Neutrophil (primary cell): ENCODE data around the gene CCDC167.

Source experiments
- H3K27ac ChIP-seq: fragments of 200-600 bp; sonication (generic); 2 replicates; pipeline ENCODE4 v1.5.1; 2016; ENCODE audit warnings: mild to moderate bottlenecking, moderate library complexity
- H3K27me3 ChIP-seq: fragments of 200-600 bp; sonication (generic); 2 replicates; pipeline ENCODE4 v1.6.0; 2016; ENCODE audit warnings: mild to moderate bottlenecking
- H3K36me3 ChIP-seq: fragments of 200-600 bp; sonication (generic); 2 replicates; pipeline ENCODE4 v1.5.1; 2017
- H3K4me1 ChIP-seq, 2 experiments: fragments of 200-600 bp in 1 of 2; sonication (generic) in 1 of 2; 1 replicate in 1 of 2; 2 replicates in 1 of 2; pipeline versions ENCODE4 v1.5.1 to v1.6.1; 2013 to 2016; ENCODE audit warnings: low read depth in 1 of 2, low read length in 1 of 2, mild to moderate bottlenecking in 1 of 2, moderate library complexity in 1 of 2; ENCODE audit not compliant: control insufficient read depth in 1 of 2, insufficient read depth in 1 of 2
- H3K4me3 ChIP-seq, 2 experiments: fragments of 200-600 bp in 1 of 2; sonication (generic) in 1 of 2; 1 replicate in 1 of 2; 2 replicates in 1 of 2; pipeline ENCODE4 v1.5.1; 2013 to 2016; ENCODE audit warnings: low read depth in 1 of 2, low read length in 1 of 2, mild to moderate bottlenecking in 1 of 2, moderate library complexity in 1 of 2
- H3K9me3 ChIP-seq: fragments of 200-600 bp; sonication (generic); 2 replicates; pipeline ENCODE4 v1.5.1; 2016
- CTCF ChIP-seq: fragments of 200-600 bp; sonication (generic); IDR thresholded peaks from 2 replicates; pipeline ENCODE4 v1.5.1; 2016; ENCODE audit warnings: antibody characterized with exemption

CCDC167 gene

GRCh38 chr6:37486121-37486839 is 13.4 kb downstream of the CCDC167 start:
- no peaks in the 10 kb centered on the region for H3K9me3 ChIP-seq
- H3K4me1 ChIP-seq, result no peaks in the 10 kb centered on the region
- H3K4me3 ChIP-seq, result no peak overlapping the region
- H3K27me3 ChIP-seq, result no peaks in the 10 kb centered on the region
- no peak overlapping the region for H3K27ac ChIP-seq
- peaks cover 37% of the 10 kb centered on the region for H3K36me3 ChIP-seq
- no peak for TF ChIP-seq CTCF

GRCh38 chr6:37485291-37485702 is 14.4 kb downstream of the CCDC167 start:
- H3K4me1 ChIP-seq, result no peaks in the 10 kb centered on the region
- no peak overlapping the region for H3K4me3 ChIP-seq
- no peak for TF ChIP-seq CTCF
- no peaks in the 10 kb centered on the region for H3K27me3 ChIP-seq
- H3K36me3 ChIP-seq, result peaks cover 47% of the 10 kb centered on the region
- no peak overlapping the region for H3K27ac ChIP-seq
- no peaks in the 10 kb centered on the region for H3K9me3 ChIP-seq

- peaks cover 52% of the 10 kb centered on the region for H3K36me3 ChIP-seq
- H3K27me3 ChIP-seq, result no peaks in the 10 kb centered on the region
- H3K27ac ChIP-seq, result no peak overlapping the region
- no peaks in the 10 kb centered on the region for H3K4me1 ChIP-seq
- H3K9me3 ChIP-seq, result no peaks in the 10 kb centered on the region
- no peak overlapping the region for H3K4me3 ChIP-seq
- TF ChIP-seq CTCF, result no peak
Measured at GRCh38 chr6:37484786-37485170, 14.9 kb downstream of the CCDC167 start.

GRCh38 chr6:37483917-37484785 is 15.5 kb downstream of the CCDC167 start:
- Histone ChIP-seq H3K27me3 (no peaks in the 10 kb centered on the region), H3K27ac (no peak overlapping the region), H3K4me3 (no peak overlapping the region), H3K36me3 (peaks cover 59% of the 10 kb centered on the region), H3K9me3 (no peaks in the 10 kb centered on the region), H3K4me1 (no peaks in the 10 kb centered on the region)
- TF ChIP-seq CTCF, result no peak

GRCh38 chr6:37483252-37483901 is 16.3 kb downstream of the CCDC167 start:
- no peaks in the 10 kb centered on the region for H3K27me3 ChIP-seq
- H3K27ac ChIP-seq, result no peak overlapping the region
- H3K4me3 ChIP-seq, result no peak overlapping the region
- peaks cover 66% of the 10 kb centered on the region for H3K36me3 ChIP-seq
- no peaks in the 10 kb centered on the region for H3K4me1 ChIP-seq
- no peak for TF ChIP-seq CTCF
- no peaks in the 10 kb centered on the region for H3K9me3 ChIP-seq
